ENCODE measurements around the gene ADGRV1.

Gene ADGRV1

GRCh38 chr5:90878549-90879196 lies 320.1 kb downstream of the ADGRV1 start:
- no peak for TF ChIP-seq YY1 (IDR thresholded peaks at IDR 0.05; ENCODE audit: low read depth)
- TF ChIP-seq MAX (IDR thresholded peaks at IDR 0.05): no peak
- no peak for TF ChIP-seq ZBTB7A (IDR thresholded peaks at IDR 0.05; ENCODE audit: low read depth)
- TF ChIP-seq RAD21 (IDR thresholded peaks at IDR 0.05; ENCODE audit: low read depth): no peak
- TF ChIP-seq TAF1 (IDR thresholded peaks at IDR 0.05; ENCODE audit: low read depth): no peak
- no peak for TF ChIP-seq TCF12 (IDR thresholded peaks at IDR 0.05; ENCODE audit: low read depth)
- TF ChIP-seq EP300 (IDR thresholded peaks at IDR 0.05; ENCODE audit: borderline replicate concordance): no peak
- TF ChIP-seq FOXM1 (IDR thresholded peaks at IDR 0.05; ENCODE audit: borderline replicate concordance, low read depth): no peak
- TF ChIP-seq USF1 (IDR thresholded peaks at IDR 0.05): no peak
- TF ChIP-seq REST (IDR thresholded peaks at IDR 0.05; ENCODE audit: low read depth): no peak
- no peak for TF ChIP-seq NFIC (IDR thresholded peaks at IDR 0.05)
- TF ChIP-seq TEAD4 (IDR thresholded peaks at IDR 0.05): no peak
- no peak for TF ChIP-seq EGR1 (IDR thresholded peaks at IDR 0.05)
- no peak for TF ChIP-seq CREB1 (IDR thresholded peaks at IDR 0.05; ENCODE audit: low read depth)
- no peak for TF ChIP-seq CEBPB (IDR thresholded peaks at IDR 0.05)

GRCh38 chr5:90881626-90882150 lies 323.1 kb downstream of the ADGRV1 start:
- TF ChIP-seq EP300 (IDR thresholded peaks at IDR 0.05; ENCODE audit: borderline replicate concordance): no peak
- no peak for TF ChIP-seq EGR1 (IDR thresholded peaks at IDR 0.05)
- no peak for TF ChIP-seq ZBTB7A (IDR thresholded peaks at IDR 0.05; ENCODE audit: low read depth)
- TF ChIP-seq REST (IDR thresholded peaks at IDR 0.05; ENCODE audit: low read depth): no peak

GRCh38 chr5:90882448-90882847 lies 323.9 kb downstream of the ADGRV1 start:
- TF ChIP-seq CREB1 (IDR thresholded peaks at IDR 0.05; ENCODE audit: low read depth) (no peak), ZBTB7A (IDR thresholded peaks at IDR 0.05; ENCODE audit: low read depth) (no peak), USF1 (IDR thresholded peaks at IDR 0.05) (no peak), TCF12 (IDR thresholded peaks at IDR 0.05; ENCODE audit: low read depth) (no peak), CEBPB (IDR thresholded peaks at IDR 0.05) (no peak), REST (IDR thresholded peaks at IDR 0.05; ENCODE audit: low read depth) (no peak), YY1 (IDR thresholded peaks at IDR 0.05; ENCODE audit: low read depth) (no peak)

GRCh38 chr5:90885180-90885868 lies 326.7 kb downstream of the ADGRV1 start:
- TF ChIP-seq RAD21 (IDR thresholded peaks at IDR 0.05; ENCODE audit: low read depth) (no peak), REST (IDR thresholded peaks at IDR 0.05; ENCODE audit: low read depth) (no peak), MAX (IDR thresholded peaks at IDR 0.05) (no peak), EGR1 (IDR thresholded peaks at IDR 0.05) (no peak), YY1 (IDR thresholded peaks at IDR 0.05; ENCODE audit: low read depth) (no peak), TCF12 (IDR thresholded peaks at IDR 0.05; ENCODE audit: low read depth) (no peak), CEBPB (IDR thresholded peaks at IDR 0.05) (no peak), ZBTB7A (IDR thresholded peaks at IDR 0.05; ENCODE audit: low read depth) (no peak), USF1 (IDR thresholded peaks at IDR 0.05) (no peak), FOXM1 (IDR thresholded peaks at IDR 0.05; ENCODE audit: borderline replicate concordance, low read depth) (no peak), EP300 (IDR thresholded peaks at IDR 0.05; ENCODE audit: borderline replicate concordance) (no peak), TEAD4 (IDR thresholded peaks at IDR 0.05) (no peak)
